ENCODE results near the gene CMTM7.
"Not testable (repeated sequence)": the region's sequence is repeated elsewhere in the genome, so short reads cannot be mapped to it uniquely, and the experiment has no call there.

- not testable (repeated sequence) for TF ChIP-seq CTCF, POLR2A (IDR thresholded peaks at IDR 0.05)
Measured at GRCh38 chr3:32463415-32463814, 71.8 kb downstream of the CMTM7 start.
